Activated naive CD4-positive, alpha-beta T cell treated with anti-CD3 and anti-CD28 coated beads, Interleukin-2, amount 50 U/mL, for 24 hours (primary cell): ENCODE data around the gene SLC29A3.

Source experiments
- H3K27ac Mint-ChIP-seq: one replicate; pipeline ENCODE4 v1.8.0; 2021; ENCODE audit warnings: mild to moderate bottlenecking, mixed read lengths
- H3K27me3 Mint-ChIP-seq: one replicate; pipeline ENCODE4 v1.8.0; 2021; ENCODE audit warnings: mixed read lengths
- H3K36me3 Mint-ChIP-seq: one replicate; pipeline ENCODE4 v1.8.0; 2021; ENCODE audit warnings: mixed read lengths
- H3K4me1 Mint-ChIP-seq: one replicate; pipeline ENCODE4 v1.8.0; 2021; ENCODE audit warnings: mixed read lengths
- H3K4me3 Mint-ChIP-seq: one replicate; pipeline ENCODE4 v1.8.0; 2021; ENCODE audit warnings: mild to moderate bottlenecking, mixed read lengths
- H3K9me3 Mint-ChIP-seq: one replicate; pipeline ENCODE4 v1.8.0; 2021; ENCODE audit warnings: mixed read lengths

The SLC29A3 gene

GRCh38 chr10:71280216-71280615 lies 38.8 kb upstream of the SLC29A3 start:
- no peak overlapping the region for H3K27ac Mint-ChIP-seq
- no peaks in the 10 kb centered on the region for H3K9me3 Mint-ChIP-seq
- no peaks in the 10 kb centered on the region for H3K4me1 Mint-ChIP-seq
- H3K27me3 Mint-ChIP-seq: no peaks in the 10 kb centered on the region
- no peaks in the 10 kb centered on the region for H3K36me3 Mint-ChIP-seq
- no peak overlapping the region for H3K4me3 Mint-ChIP-seq

DNA sequence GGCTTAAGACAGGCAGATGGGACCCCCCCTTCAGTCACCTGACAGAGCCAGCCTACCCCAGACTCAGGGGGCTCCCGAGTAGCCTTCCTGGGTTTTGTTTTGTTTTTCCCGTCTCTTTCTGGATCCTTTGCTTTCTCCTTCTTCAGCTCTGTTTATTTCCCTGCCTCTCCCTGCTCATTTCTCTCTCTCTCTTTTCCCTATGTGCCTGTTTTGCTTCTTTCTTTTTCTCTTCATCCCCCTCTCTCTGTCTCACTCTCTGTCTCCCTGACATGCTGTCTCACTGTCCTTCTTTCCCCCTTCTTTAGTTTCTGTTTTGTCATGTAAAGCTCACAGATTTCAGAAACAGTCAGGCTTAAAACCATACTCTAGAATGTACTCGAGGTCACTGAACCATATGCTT lies 38.2 kb upstream of the SLC29A3 start:
- H3K27me3 Mint-ChIP-seq: no peaks in the 10 kb centered on the region
- H3K9me3 Mint-ChIP-seq: no peaks in the 10 kb centered on the region
- H3K36me3 Mint-ChIP-seq: no peaks in the 10 kb centered on the region
- H3K27ac Mint-ChIP-seq: no peak overlapping the region
- H3K4me1 Mint-ChIP-seq: no peaks in the 10 kb centered on the region
- no peak overlapping the region for H3K4me3 Mint-ChIP-seq

DNA sequence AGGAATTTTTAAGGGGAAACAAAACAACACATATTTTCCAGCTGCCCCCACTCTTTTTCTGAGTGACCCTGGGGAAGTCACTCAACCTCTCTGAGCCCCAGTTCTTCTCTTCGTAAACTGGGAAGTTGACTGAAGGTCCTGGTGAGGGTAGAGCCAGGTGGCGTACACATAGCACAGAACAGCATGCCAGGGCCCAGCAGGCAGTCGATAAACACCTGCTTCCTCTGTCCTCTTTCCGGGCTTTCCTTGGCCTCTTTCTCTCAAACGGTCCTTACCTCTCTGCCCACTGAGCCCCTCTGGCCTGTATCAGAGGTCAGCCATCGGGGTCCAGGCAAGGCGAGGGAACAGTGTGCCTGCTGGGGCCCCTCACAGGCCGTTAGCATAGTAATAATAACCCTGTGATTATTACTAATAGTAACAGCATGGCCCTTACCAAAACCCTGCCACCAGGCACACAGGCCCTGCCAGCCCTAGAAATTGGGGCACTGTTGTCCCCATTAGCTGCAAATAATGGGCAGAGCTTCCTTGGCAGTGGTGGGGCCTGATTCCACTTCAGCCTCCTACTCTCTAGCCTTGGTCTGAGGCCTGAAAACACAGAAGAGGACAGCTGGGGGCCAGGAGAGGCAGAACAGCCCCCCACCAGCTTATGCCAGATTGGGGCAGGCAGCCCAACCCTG lies 37.3 kb upstream of the SLC29A3 start:
- Mint-ChIP-seq H3K9me3 (no peaks in the 10 kb centered on the region), H3K27ac (no peak overlapping the region), H3K36me3 (no peaks in the 10 kb centered on the region), H3K4me3 (no peak overlapping the region), H3K4me1 (no peaks in the 10 kb centered on the region), H3K27me3 (no peaks in the 10 kb centered on the region)

- H3K4me1 Mint-ChIP-seq: no peaks in the 10 kb centered on the region
- no peaks in the 10 kb centered on the region for H3K9me3 Mint-ChIP-seq
- H3K4me3 Mint-ChIP-seq: no peak overlapping the region
- H3K36me3 Mint-ChIP-seq: no peaks in the 10 kb centered on the region
- no peak overlapping the region for H3K27ac Mint-ChIP-seq
- H3K27me3 Mint-ChIP-seq: no peaks in the 10 kb centered on the region
Observed at GRCh38 chr10:71282323-71282680, 36.8 kb upstream of the SLC29A3 start.

- Mint-ChIP-seq H3K36me3 (no peaks in the 10 kb centered on the region), H3K4me1 (no peaks in the 10 kb centered on the region), H3K4me3 (no peak overlapping the region), H3K27me3 (peaks cover 2% of the 10 kb centered on the region), H3K9me3 (no peaks in the 10 kb centered on the region), H3K27ac (no peak overlapping the region)
Observed at GRCh38 chr10:71283410-71283809, 35.6 kb upstream of the SLC29A3 start.

GRCh38 chr10:71283876-71284275 lies 35.2 kb upstream of the SLC29A3 start:
- Mint-ChIP-seq H3K36me3 (no peaks in the 10 kb centered on the region), H3K4me3 (no peak overlapping the region), H3K9me3 (no peaks in the 10 kb centered on the region), H3K27ac (no peak overlapping the region), H3K4me1 (no peaks in the 10 kb centered on the region), H3K27me3 (peaks cover 2% of the 10 kb centered on the region)

DNA sequence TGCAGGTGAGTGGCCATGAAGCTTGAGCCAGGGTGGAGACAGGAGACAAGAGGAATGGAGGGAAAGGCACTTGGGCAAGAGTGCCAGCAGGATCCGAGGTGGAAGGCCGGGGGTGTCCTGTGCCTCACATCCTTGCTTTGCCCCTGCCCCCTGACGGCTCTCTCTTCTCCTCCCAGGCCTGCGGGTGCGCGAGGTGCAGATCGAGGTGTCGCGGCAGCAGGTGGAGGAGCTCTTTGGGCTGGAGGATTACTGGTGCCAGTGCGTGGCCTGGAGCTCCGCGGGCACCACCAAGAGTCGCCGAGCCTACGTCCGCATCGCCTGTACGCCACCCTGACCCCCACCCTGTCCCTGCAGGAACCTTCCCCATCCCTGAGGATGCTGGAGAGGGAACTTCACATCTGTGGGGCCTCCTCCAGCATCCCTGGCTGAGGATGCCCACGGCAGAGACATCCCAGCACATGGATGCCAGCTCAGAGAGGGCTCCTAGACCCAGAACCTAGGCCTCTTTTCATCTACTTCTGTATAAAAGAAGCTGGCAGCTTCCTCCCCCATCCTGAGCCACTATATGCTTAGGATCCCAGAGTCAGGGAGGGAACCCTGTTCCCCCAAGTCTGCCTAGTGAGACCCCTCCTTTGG lies 34.4 kb upstream of the SLC29A3 start:
- peaks cover 2% of the 10 kb centered on the region for H3K27me3 Mint-ChIP-seq
- H3K4me3 Mint-ChIP-seq: no peak overlapping the region
- no peaks in the 10 kb centered on the region for H3K36me3 Mint-ChIP-seq
- H3K27ac Mint-ChIP-seq: no peak overlapping the region
- no peaks in the 10 kb centered on the region for H3K4me1 Mint-ChIP-seq
- no peaks in the 10 kb centered on the region for H3K9me3 Mint-ChIP-seq

DNA sequence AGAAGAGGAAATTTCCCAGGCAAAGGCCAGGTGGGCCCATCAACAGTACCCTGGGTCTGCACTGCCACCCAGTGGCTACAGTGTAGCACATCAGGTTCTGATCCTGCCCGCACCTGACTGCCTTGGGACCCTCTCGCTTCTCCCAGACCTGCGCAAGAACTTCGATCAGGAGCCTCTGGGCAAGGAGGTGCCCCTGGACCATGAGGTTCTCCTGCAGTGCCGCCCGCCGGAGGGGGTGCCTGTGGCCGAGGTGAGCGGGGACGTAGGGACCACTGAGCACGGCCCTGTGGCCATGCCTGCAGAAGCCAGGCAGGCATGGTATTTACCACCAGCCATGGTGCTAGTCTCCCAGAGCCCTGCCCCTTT lies 33.9 kb upstream of the SLC29A3 start:
- Mint-ChIP-seq H3K36me3 (no peaks in the 10 kb centered on the region), H3K9me3 (no peaks in the 10 kb centered on the region), H3K27ac (no peak overlapping the region), H3K27me3 (peaks cover 2% of the 10 kb centered on the region), H3K4me1 (no peaks in the 10 kb centered on the region), H3K4me3 (no peak overlapping the region)

DNA sequence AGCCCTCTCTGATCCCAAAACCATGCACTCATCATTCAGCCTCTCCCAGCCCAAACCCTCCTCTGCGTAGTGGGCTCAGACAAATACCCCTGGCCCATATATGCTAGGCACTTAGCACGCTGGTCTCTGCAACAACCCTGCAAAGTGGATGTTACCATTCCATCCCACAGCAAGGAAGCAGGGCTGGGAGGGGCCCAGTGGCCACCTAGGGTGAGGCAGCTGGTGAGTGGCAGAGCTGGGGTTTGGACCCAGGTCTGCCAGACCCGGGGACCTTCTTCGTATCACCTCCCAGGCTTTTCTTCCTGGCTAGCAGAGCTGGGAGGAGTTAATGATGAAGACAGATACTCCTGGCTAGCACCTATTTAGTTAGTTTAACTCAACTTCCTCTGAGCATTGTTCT lies 33.1 kb upstream of the SLC29A3 start:
- no peaks in the 10 kb centered on the region for H3K4me1 Mint-ChIP-seq
- no peaks in the 10 kb centered on the region for H3K36me3 Mint-ChIP-seq
- H3K9me3 Mint-ChIP-seq: no peaks in the 10 kb centered on the region
- H3K27ac Mint-ChIP-seq: no peak overlapping the region
- peaks cover 2% of the 10 kb centered on the region for H3K27me3 Mint-ChIP-seq
- no peak overlapping the region for H3K4me3 Mint-ChIP-seq

DNA sequence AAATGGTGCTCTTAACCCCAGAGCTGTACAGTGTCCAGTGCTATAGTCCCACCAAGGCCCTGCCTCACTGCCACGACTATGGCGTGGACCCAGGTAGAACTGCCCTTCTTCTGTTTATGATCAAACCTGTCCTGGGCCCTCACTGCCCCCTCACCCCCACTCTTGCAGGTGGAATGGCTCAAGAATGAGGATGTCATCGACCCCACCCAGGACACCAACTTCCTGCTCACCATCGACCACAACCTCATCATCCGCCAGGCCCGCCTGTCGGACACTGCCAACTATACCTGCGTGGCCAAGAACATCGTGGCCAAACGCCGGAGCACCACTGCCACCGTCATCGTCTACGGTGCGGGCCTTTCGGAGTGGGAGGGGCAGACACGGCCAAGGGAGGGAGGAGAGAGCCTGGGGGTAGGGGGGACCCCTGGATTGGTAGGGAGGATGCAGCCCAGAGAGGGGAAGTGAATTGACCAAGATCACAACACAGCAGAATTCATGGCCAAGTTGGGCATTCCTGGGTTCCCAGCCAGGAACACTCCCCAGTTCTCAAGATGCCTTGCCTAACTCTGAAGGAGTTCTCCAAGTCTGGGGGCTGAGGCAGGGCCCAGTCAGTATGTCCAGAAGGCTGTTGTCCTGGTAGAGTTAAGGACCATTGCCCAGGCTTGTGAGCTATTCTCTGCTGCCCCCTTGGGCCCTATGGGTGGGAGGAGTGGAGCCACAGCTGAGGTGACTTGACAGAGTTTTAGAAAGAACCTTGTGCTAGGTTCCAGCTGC lies 32.4 kb upstream of the SLC29A3 start:
- H3K4me1 Mint-ChIP-seq: no peaks in the 10 kb centered on the region
- H3K9me3 Mint-ChIP-seq: no peaks in the 10 kb centered on the region
- no peak overlapping the region for H3K27ac Mint-ChIP-seq
- H3K36me3 Mint-ChIP-seq: no peaks in the 10 kb centered on the region
- no peak overlapping the region for H3K4me3 Mint-ChIP-seq
- H3K27me3 Mint-ChIP-seq: peaks cover 2% of the 10 kb centered on the region

GRCh38 chr10:71287456-71287855 lies 31.6 kb upstream of the SLC29A3 start:
- Mint-ChIP-seq H3K9me3 (no peaks in the 10 kb centered on the region), H3K36me3 (no peaks in the 10 kb centered on the region), H3K27me3 (peaks cover 2% of the 10 kb centered on the region), H3K4me1 (no peaks in the 10 kb centered on the region), H3K4me3 (no peak overlapping the region), H3K27ac (no peak overlapping the region)

- H3K27me3 Mint-ChIP-seq: peaks cover 2% of the 10 kb centered on the region
- H3K9me3 Mint-ChIP-seq: no peaks in the 10 kb centered on the region
- H3K4me3 Mint-ChIP-seq: no peak overlapping the region
- no peaks in the 10 kb centered on the region for H3K4me1 Mint-ChIP-seq
- no peak overlapping the region for H3K27ac Mint-ChIP-seq
- H3K36me3 Mint-ChIP-seq: no peaks in the 10 kb centered on the region
Observed at GRCh38 chr10:71288461-71288860, 30.6 kb upstream of the SLC29A3 start.

DNA sequence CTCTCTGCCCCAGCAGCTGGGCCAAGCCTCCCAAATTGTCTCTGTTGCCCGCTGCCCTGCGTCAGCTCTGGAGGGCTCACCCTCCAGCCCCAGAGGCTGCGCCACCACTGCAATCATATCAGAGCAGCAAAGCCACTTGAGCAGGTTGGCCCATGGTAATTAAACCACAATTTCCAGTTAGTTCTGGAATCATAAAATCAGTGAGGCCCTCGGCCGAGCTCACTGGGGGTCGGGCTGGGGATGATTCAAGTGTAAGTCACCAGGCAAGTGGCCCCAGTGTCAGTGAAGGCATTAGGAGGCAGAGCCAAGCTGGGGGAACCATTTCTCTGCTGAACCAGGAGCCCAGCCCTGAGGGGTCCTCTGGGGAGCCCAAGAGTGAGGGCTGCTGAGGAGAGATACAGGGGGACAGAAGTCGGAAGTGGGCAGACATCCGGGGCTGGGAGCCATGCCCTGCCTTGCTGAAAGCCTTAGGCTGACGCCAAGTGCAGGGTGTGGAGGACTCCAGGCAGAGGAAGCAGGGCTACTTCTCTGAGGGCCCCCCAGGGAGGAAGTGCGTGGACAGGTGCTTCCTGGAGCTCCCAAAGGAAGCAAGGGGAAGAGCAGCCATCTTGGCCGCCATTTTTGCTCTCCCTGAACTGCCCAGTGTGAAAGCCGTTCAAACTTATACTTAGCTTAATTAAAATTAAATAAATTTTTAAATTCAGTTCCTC lies 29.5 kb upstream of the SLC29A3 start:
- peaks cover 2% of the 10 kb centered on the region for H3K27me3 Mint-ChIP-seq
- H3K36me3 Mint-ChIP-seq: no peaks in the 10 kb centered on the region
- no peak overlapping the region for H3K4me3 Mint-ChIP-seq
- H3K9me3 Mint-ChIP-seq: no peaks in the 10 kb centered on the region
- H3K4me1 Mint-ChIP-seq: no peaks in the 10 kb centered on the region
- no peak overlapping the region for H3K27ac Mint-ChIP-seq

GRCh38 chr10:71290331-71290730 lies 28.7 kb upstream of the SLC29A3 start:
- H3K27me3 Mint-ChIP-seq: peaks cover 2% of the 10 kb centered on the region
- no peaks in the 10 kb centered on the region for H3K36me3 Mint-ChIP-seq
- no peaks in the 10 kb centered on the region for H3K4me1 Mint-ChIP-seq
- H3K9me3 Mint-ChIP-seq: no peaks in the 10 kb centered on the region
- H3K4me3 Mint-ChIP-seq: no peak overlapping the region
- no peak overlapping the region for H3K27ac Mint-ChIP-seq

GRCh38 chr10:71290806-71291527 lies 28.1 kb upstream of the SLC29A3 start:
- Mint-ChIP-seq H3K27me3 (peaks cover 2% of the 10 kb centered on the region), H3K36me3 (no peaks in the 10 kb centered on the region), H3K4me3 (no peak overlapping the region), H3K27ac (no peak overlapping the region), H3K4me1 (no peaks in the 10 kb centered on the region), H3K9me3 (no peaks in the 10 kb centered on the region)
